Nephron progenitor cell (in vitro differentiated cells): ENCODE results near the gene C1QTNF9B.

Experiments
- DNase-seq: peaks from one replicate; pipeline ENCODE4 v3.0.0; 2021
- H3K27ac Mint-ChIP-seq: 2 replicates; pipeline ENCODE4 v1.8.0; 2021; ENCODE audit warnings: mild to moderate bottlenecking, moderate library complexity, mixed read lengths
- H3K27me3 Mint-ChIP-seq: 2 replicates; pipeline ENCODE4 v1.8.0; 2021; ENCODE audit warnings: mild to moderate bottlenecking, low read depth, mixed read lengths; ENCODE audit not compliant: poor library complexity
- H3K36me3 Mint-ChIP-seq: 2 replicates; pipeline ENCODE4 v1.8.0; 2021; ENCODE audit warnings: low read depth, mixed read lengths
- H3K4me1 Mint-ChIP-seq: 2 replicates; pipeline ENCODE4 v1.8.0; 2021; ENCODE audit warnings: mixed read lengths
- H3K4me3 Mint-ChIP-seq: 2 replicates; pipeline ENCODE4 v1.8.0; 2021; ENCODE audit warnings: mild to moderate bottlenecking, moderate library complexity, mixed read lengths
- H3K9me3 Mint-ChIP-seq: 2 replicates; pipeline ENCODE4 v1.8.0; 2021; ENCODE audit warnings: mild to moderate bottlenecking, moderate library complexity, mixed read lengths
- CTCF ChIP-seq: fragments of 200-600 bp; sonication (generic); IDR thresholded peaks from 2 replicates; pipeline ENCODE4 v1.5.0; 2021; ENCODE audit warnings: antibody characterized with exemption

The C1QTNF9B gene

DNA sequence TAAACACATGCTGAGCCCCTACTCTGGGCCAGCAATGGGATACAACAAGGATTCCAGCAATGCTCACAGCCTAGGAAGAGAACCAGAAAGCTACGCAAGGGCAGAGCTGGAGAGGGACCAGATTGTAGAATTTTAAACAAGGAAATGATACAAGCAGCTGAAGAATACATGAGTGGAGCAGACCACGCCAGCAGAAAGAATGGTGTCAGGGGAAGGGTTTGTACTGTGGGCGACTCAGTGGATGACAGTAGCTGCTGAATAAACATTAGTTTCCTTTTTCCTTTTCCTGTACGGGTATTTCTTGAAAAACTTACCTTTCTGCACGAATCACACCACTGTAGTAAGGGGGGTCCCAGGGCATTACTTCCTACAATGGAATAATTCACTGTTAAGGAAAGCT, 38.8 kb downstream of the C1QTNF9B start:
- Mint-ChIP-seq H3K27me3 (no peaks in the 10 kb centered on the region), H3K36me3 (peaks cover 47% of the 10 kb centered on the region), H3K9me3 (no peaks in the 10 kb centered on the region), H3K27ac (no peak overlapping the region), H3K4me1 (peaks cover 29% of the 10 kb centered on the region), H3K4me3 (no peak overlapping the region)
- DNase-seq = no peak
- TF ChIP-seq CTCF = no peak

- H3K27me3 Mint-ChIP-seq = no peaks in the 10 kb centered on the region
- no peak overlapping the region for H3K4me3 Mint-ChIP-seq
- no peak overlapping the region for H3K27ac Mint-ChIP-seq
- H3K4me1 Mint-ChIP-seq = peaks cover 25% of the 10 kb centered on the region
- peaks cover 47% of the 10 kb centered on the region for H3K36me3 Mint-ChIP-seq
- H3K9me3 Mint-ChIP-seq = no peaks in the 10 kb centered on the region
- no peak for TF ChIP-seq CTCF
- no peak for DNase-seq
Measured at GRCh38 chr13:23856008-23856750, 41.1 kb downstream of the C1QTNF9B start.

- H3K27me3 Mint-ChIP-seq = no peaks in the 10 kb centered on the region
- peaks cover 42% of the 10 kb centered on the region for H3K36me3 Mint-ChIP-seq
- DNase-seq = no peak
- H3K4me3 Mint-ChIP-seq = no peak overlapping the region
- no peak overlapping the region for H3K27ac Mint-ChIP-seq
- TF ChIP-seq CTCF = no peak
- H3K4me1 Mint-ChIP-seq = peaks cover 19% of the 10 kb centered on the region
- no peaks in the 10 kb centered on the region for H3K9me3 Mint-ChIP-seq
Measured at GRCh38 chr13:23855360-23855759, 41.9 kb downstream of the C1QTNF9B start.

DNA sequence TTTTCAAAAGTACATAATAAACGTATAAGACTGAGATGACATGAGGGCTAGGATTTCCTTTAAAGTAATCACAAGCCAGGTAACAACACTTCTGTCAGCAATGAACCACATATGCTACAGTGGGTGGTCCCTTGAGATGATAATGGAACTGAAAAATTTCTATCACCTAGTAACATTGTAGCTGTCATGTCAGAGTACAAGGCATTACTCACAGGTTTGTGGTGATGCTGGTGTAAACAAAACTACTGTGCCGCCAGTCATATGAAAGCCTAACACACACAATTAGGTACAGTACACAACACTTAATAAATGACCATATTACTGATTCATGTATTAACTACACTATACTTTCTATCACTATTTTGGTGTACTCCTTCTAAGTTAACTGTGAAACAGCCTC, 45.0 kb downstream of the C1QTNF9B start:
- no peak overlapping the region for H3K27ac Mint-ChIP-seq
- peaks cover 33% of the 10 kb centered on the region for H3K4me1 Mint-ChIP-seq
- DNase-seq = no peak
- no peaks in the 10 kb centered on the region for H3K9me3 Mint-ChIP-seq
- no peaks in the 10 kb centered on the region for H3K27me3 Mint-ChIP-seq
- H3K36me3 Mint-ChIP-seq = peaks cover 26% of the 10 kb centered on the region
- no peak overlapping the region for H3K4me3 Mint-ChIP-seq
- no peak for TF ChIP-seq CTCF

DNA sequence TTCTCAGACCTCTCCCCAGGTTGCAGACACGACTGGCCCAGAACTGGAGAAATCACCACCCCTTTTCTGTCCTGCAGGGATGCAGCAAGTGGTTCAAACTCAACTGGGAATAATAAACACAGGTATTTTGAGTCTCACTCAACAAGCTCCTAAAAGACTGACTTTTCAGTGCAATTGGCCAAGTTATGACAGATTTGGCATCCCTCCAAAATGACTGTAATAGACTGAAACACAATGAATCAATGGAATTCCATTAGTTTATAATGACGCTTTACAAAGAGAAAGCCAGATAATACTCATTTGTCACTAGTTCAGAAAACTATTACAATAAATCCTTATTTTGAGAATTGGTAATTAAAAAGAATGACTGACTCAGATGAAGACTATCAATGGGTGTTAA, 46.2 kb downstream of the C1QTNF9B start:
- H3K4me1 Mint-ChIP-seq = peaks cover 33% of the 10 kb centered on the region
- DNase-seq = no peak
- no peaks in the 10 kb centered on the region for H3K9me3 Mint-ChIP-seq
- H3K27ac Mint-ChIP-seq = no peak overlapping the region
- H3K36me3 Mint-ChIP-seq = peaks cover 20% of the 10 kb centered on the region
- no peak for TF ChIP-seq CTCF
- no peaks in the 10 kb centered on the region for H3K27me3 Mint-ChIP-seq
- no peak overlapping the region for H3K4me3 Mint-ChIP-seq

GRCh38 chr13:23850134-23850533, 47.2 kb downstream of the C1QTNF9B start:
- H3K27me3 Mint-ChIP-seq = no peaks in the 10 kb centered on the region
- H3K36me3 Mint-ChIP-seq = peaks cover 13% of the 10 kb centered on the region
- DNase-seq = no peak
- H3K4me3 Mint-ChIP-seq = no peak overlapping the region
- no peak overlapping the region for H3K27ac Mint-ChIP-seq
- H3K4me1 Mint-ChIP-seq = peaks cover 24% of the 10 kb centered on the region
- no peak for TF ChIP-seq CTCF
- H3K9me3 Mint-ChIP-seq = no peaks in the 10 kb centered on the region
